GM19395 (cell line): Measurements from ENCODE around the gene KBTBD12.

Experiments used
- ATAC-seq: cut with Tn5 transposase; IDR thresholded peaks from one replicate; pipeline ENCODE4 v1.9.1; 2021; ENCODE audit warnings: mild to moderate bottlenecking, moderate library complexity; ENCODE audit not compliant: unreplicated experiment

The KBTBD12 gene

GRCh38 chr3:127984241-127984975 is 69.4 kb downstream of the KBTBD12 start:
- ATAC-seq: no peak

- ATAC-seq: no peak
These were observed 70.2 kb downstream of the KBTBD12 start for GRCh38 chr3:127985216-127985615.

GRCh38 chr3:127985655-127986225 is 70.7 kb downstream of the KBTBD12 start:
- ATAC-seq: no peak

- ATAC-seq: no peak
These were observed 71.8 kb downstream of the KBTBD12 start for GRCh38 chr3:127986803-127987202.

GRCh38 chr3:127987309-127987995 is 72.4 kb downstream of the KBTBD12 start:
- ATAC-seq: no peak

- no peak for ATAC-seq
These were observed 73.9 kb downstream of the KBTBD12 start for GRCh38 chr3:127988770-127989557.

- ATAC-seq: no peak
These were observed 75.0 kb downstream of the KBTBD12 start for GRCh38 chr3:127990051-127990450.

GRCh38 chr3:127990461-127990860 is 75.4 kb downstream of the KBTBD12 start:
- ATAC-seq: no peak

- ATAC-seq: no peak
These were observed 76.2 kb downstream of the KBTBD12 start for GRCh38 chr3:127991251-127991650.

- ATAC-seq: no peak
These were observed 76.6 kb downstream of the KBTBD12 start for GRCh38 chr3:127991681-127992080.

GRCh38 chr3:127992127-127992526 is 77.1 kb downstream of the KBTBD12 start:
- ATAC-seq: no peak

GRCh38 chr3:127994011-127994410 is 79.0 kb downstream of the KBTBD12 start:
- ATAC-seq: no peak

GRCh38 chr3:127997016-127997415 is 82.0 kb downstream of the KBTBD12 start:
- ATAC-seq: no peak

- ATAC-seq: no peak
These were observed 82.9 kb downstream of the KBTBD12 start for GRCh38 chr3:127997961-127998360.

GRCh38 chr3:127998596-127998995 is 83.6 kb downstream of the KBTBD12 start:
- no peak for ATAC-seq

GRCh38 chr3:127999509-128000106 is 84.6 kb downstream of the KBTBD12 start:
- ATAC-seq: no peak

GRCh38 chr3:128001576-128001975 is 86.5 kb downstream of the KBTBD12 start:
- no peak for ATAC-seq

GRCh38 chr3:128004661-128005060 is 89.6 kb downstream of the KBTBD12 start:
- ATAC-seq: no peak

- ATAC-seq: no peak
These were observed 91.3 kb downstream of the KBTBD12 start for GRCh38 chr3:128006061-128007032.

- ATAC-seq: no peak
These were observed 92.0 kb downstream of the KBTBD12 start for GRCh38 chr3:128007033-128007424.
